ENCODE data around the gene QTRT2. TPM values are rescaled to one million over a fixed set of nuclear protein-coding genes. Genes with fewer than 3 reads are reported as not detected.

The QTRT2 gene
- total RNA-seq, 4 donors from 2014 or later: 16.4 to 19.7 (median 18.9) TPM

GRCh38 chr3:114060906-114061655 lies 4.5 kb downstream of the QTRT2 start:
- peaks cover 13% of the 10 kb centered on the region for H3K4me1 ChIP-seq

GRCh38 chr3:114067804-114068203 lies 11.3 kb downstream of the QTRT2 start:
- DNase-seq (ENCODE audit: low spot score in 2 of 2): no peak
- H3K27me3 ChIP-seq: no peaks in the 10 kb centered on the region
- H3K4me1 ChIP-seq: no peaks in the 10 kb centered on the region
- 93% methylated on average over 4 of the region's 4 CpGs for WGBS
- no peak overlapping the region for H3K4me3 ChIP-seq
- peaks cover 57% of the 10 kb centered on the region for H3K36me3 ChIP-seq
- H3K9me3 ChIP-seq: no peaks in the 10 kb centered on the region
- TF ChIP-seq POLR2A (IDR thresholded peaks at IDR 0.05) (no peak), CTCF (IDR thresholded peaks at IDR 0.05) (no peak), POLR2AphosphoS5 (IDR thresholded peaks at IDR 0.05) (no peak), EP300 (IDR thresholded peaks at IDR 0.05) (no peak)
- no peak overlapping the region for H3K27ac ChIP-seq

More at GRCh38 chr3:114060906-114061655, 4.5 kb downstream of the QTRT2 start:
- Histone ChIP-seq H3K36me3 (no peaks in the 10 kb centered on the region), H3K27ac (no peak overlapping the region), H3K27me3 (no peaks in the 10 kb centered on the region), H3K9me3 (no peaks in the 10 kb centered on the region), H3K4me3 (no peak overlapping the region)
- WGBS: 95% methylated on average over 8 of the region's 8 CpGs
- DNase-seq (ENCODE audit: low spot score in 2 of 2): no peak
- no peak for TF ChIP-seq EP300 (IDR thresholded peaks at IDR 0.05)
- TF ChIP-seq POLR2A (IDR thresholded peaks at IDR 0.05): no peak
- no peak for TF ChIP-seq POLR2AphosphoS5 (IDR thresholded peaks at IDR 0.05)
- no peak for TF ChIP-seq CTCF (IDR thresholded peaks at IDR 0.05)

- Histone ChIP-seq H3K27me3 (no peaks in the 10 kb centered on the region), H3K4me3 (no peak overlapping the region), H3K36me3 (peaks cover 62% of the 10 kb centered on the region), H3K9me3 (no peaks in the 10 kb centered on the region), H3K27ac (no peak overlapping the region), H3K4me1 (no peaks in the 10 kb centered on the region)
- no peak for TF ChIP-seq CTCF (IDR thresholded peaks at IDR 0.05)
- TF ChIP-seq EP300 (IDR thresholded peaks at IDR 0.05): no peak
- no peak for TF ChIP-seq POLR2A (IDR thresholded peaks at IDR 0.05)
- no peak for TF ChIP-seq POLR2AphosphoS5 (IDR thresholded peaks at IDR 0.05)
- DNase-seq (ENCODE audit: low spot score in 2 of 2): no peak
- WGBS: 96% methylated on average over 4 of the region's 4 CpGs
These were observed 11.8 kb downstream of the QTRT2 start for GRCh38 chr3:114068336-114068735.

GRCh38 chr3:114071786-114072185 lies 15.2 kb downstream of the QTRT2 start:
- 71% methylated on average over 1 of the region's 1 CpG for WGBS
- no peak overlapping the region for H3K4me3 ChIP-seq
- TF ChIP-seq POLR2AphosphoS5 (IDR thresholded peaks at IDR 0.05): no peak
- TF ChIP-seq POLR2A (IDR thresholded peaks at IDR 0.05): no peak
- no peak for TF ChIP-seq EP300 (IDR thresholded peaks at IDR 0.05)
- no peak for TF ChIP-seq CTCF (IDR thresholded peaks at IDR 0.05)

GRCh38 chr3:114076711-114077110 lies 20.2 kb downstream of the QTRT2 start:
- no peak for TF ChIP-seq POLR2A (IDR thresholded peaks at IDR 0.05)
- TF ChIP-seq EP300 (IDR thresholded peaks at IDR 0.05): no peak
- no peak for TF ChIP-seq POLR2AphosphoS5 (IDR thresholded peaks at IDR 0.05)
- no peak for TF ChIP-seq CTCF (IDR thresholded peaks at IDR 0.05)
- Histone ChIP-seq H3K27me3 (no peaks in the 10 kb centered on the region), H3K27ac (no peak overlapping the region), H3K9me3 (no peaks in the 10 kb centered on the region), H3K36me3 (peaks cover 84% of the 10 kb centered on the region), H3K4me1 (no peaks in the 10 kb centered on the region), H3K4me3 (no peak overlapping the region)
- DNase-seq (ENCODE audit: low spot score in 2 of 2): no peak
- 89% methylated on average over 6 of the region's 6 CpGs for WGBS

More at GRCh38 chr3:114071786-114072185, 15.2 kb downstream of the QTRT2 start:
- H3K27ac ChIP-seq: no peak overlapping the region
- H3K36me3 ChIP-seq: peaks cover 86% of the 10 kb centered on the region
- H3K9me3 ChIP-seq: no peaks in the 10 kb centered on the region
- DNase-seq (ENCODE audit: low spot score in 2 of 2): no peak
- no peaks in the 10 kb centered on the region for H3K27me3 ChIP-seq
- H3K4me1 ChIP-seq: no peaks in the 10 kb centered on the region

Measured in suprapubic skin (tissue), 4 donors.